GM19035 (cell line): ENCODE measurements around the gene PWWP2B.

Experiments used
- ATAC-seq: cut with Tn5 transposase; IDR thresholded peaks from one replicate; pipeline ENCODE4 v1.9.1; 2021; ENCODE audit not compliant: unreplicated experiment

PWWP2B gene

GRCh38 chr10:132466520-132467463, 69.8 kb downstream of the PWWP2B start:
- no peak for ATAC-seq
